GM19035 (cell line): ENCODE measurements around the gene TIMM21.

Experiments used
- ATAC-seq: cut with Tn5 transposase; IDR thresholded peaks from one replicate; pipeline ENCODE4 v1.9.1; 2021; ENCODE audit not compliant: unreplicated experiment

Gene TIMM21, protein sequence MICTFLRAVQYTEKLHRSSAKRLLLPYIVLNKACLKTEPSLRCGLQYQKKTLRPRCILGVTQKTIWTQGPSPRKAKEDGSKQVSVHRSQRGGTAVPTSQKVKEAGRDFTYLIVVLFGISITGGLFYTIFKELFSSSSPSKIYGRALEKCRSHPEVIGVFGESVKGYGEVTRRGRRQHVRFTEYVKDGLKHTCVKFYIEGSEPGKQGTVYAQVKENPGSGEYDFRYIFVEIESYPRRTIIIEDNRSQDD

DNA sequence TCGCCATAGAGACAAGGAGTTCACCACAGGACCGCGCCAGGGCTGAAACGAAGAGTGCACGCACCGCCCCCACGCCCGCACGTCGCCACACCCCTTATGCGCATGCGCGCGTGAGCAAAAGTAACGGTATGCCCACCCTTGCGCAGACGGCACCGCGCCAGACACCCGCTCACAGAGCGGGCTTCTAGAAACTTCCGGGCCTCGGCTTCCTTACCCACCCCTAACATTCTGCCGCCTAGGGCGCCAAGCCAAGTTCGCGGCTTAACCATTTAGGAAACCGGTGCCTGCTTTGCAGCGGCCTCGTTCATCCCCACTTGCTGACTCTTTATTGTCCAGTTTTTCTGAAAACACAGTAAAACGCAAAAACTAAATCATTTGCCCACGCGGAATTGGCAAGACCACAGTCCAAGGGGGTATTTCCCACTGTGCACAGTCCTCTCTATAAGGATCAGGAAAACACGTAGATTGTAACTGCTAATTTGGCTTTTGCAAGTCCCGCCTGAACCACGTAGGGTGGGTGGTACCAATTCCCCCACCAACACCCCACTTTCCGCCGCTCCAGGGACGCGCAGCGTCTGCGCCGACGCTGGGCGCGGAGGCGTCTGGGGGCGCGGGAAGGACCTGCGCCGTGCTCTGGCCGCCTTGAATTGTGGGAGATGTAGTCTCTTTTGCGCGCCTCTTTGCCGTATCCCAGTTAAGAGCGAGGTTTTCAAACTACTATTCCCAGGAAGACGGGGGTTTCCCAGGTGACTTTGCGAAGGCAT, at the start of gene TIMM21, which contains the start of gene FBXO15:
Gene TIMM21, plus strand, starts transcription at position 745 of the 764 bp plus-strand sequence. CDS start 286 bp downstream, outside the sequence.
Gene FBXO15, minus strand, starts transcription at position 56 of the 764 bp plus-strand sequence. Its CDS starts 49 bp downstream, at position 7.
- peak; percentile 86 for ATAC-seq

GRCh38 chr18:74108460-74108859, 39.9 kb upstream of the TIMM21 start:
- ATAC-seq = no peak

GRCh38 chr18:74110149-74110548, 38.2 kb upstream of the TIMM21 start:
- ATAC-seq = no peak

DNA sequence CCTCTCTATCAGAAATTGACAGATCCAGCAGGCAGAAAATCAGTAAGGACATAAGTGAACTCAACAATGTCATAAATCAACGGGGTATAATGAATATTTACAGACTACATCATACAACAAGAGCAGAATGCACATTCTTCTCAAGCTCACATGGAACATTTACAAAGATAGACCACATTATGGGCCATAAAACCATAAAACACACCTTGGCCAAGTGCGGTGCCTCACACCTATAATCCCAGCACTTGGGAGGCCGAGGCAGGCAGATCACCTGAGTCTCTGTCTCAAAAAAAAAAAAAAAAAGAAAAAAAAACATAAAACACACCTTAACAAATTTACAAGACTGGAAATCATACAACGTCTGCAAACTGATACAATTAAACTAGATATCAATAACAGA, 37.3 kb upstream of the TIMM21 start:
- no peak for ATAC-seq

DNA sequence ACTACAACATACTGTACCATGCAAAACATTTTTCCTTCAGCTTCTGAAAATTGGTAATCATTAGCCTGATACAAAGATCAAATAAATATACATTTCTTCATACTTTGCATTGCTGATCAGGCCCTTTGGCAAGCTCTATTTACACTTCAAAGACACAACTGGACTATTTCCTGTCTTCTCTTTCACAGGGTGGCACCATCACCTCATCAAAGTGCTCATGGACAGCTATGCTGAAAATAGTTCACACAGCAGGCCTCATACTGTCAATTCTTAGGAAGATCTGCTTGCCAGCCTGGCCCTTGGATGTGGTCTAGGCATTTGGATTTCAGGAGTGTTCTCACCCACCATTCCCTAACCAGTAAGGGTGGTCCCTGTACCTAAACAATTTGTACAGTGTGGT, 34.6 kb upstream of the TIMM21 start:
- no peak for ATAC-seq

DNA sequence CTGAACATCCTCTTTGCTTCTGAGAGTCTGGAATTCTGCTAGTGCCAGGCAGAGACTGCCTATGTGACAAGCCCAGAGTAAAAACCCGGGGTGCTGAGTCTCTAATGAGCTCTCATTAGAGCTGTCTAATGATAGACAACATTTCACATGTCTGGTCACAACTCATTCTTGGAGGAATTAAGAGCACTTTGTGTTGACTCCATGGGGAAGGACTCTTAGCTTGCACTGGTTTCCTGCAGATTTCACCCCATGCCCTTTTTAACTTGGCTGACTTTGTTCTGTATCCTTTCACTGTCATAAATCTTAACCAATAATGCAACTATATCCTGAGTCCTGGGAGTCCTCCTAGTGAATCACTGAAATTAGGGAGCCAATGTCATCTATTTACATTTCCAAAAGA, 34.2 kb upstream of the TIMM21 start:
- no peak for ATAC-seq

GRCh38 chr18:74115046-74115445, 33.3 kb upstream of the TIMM21 start:
- ATAC-seq = no peak

DNA sequence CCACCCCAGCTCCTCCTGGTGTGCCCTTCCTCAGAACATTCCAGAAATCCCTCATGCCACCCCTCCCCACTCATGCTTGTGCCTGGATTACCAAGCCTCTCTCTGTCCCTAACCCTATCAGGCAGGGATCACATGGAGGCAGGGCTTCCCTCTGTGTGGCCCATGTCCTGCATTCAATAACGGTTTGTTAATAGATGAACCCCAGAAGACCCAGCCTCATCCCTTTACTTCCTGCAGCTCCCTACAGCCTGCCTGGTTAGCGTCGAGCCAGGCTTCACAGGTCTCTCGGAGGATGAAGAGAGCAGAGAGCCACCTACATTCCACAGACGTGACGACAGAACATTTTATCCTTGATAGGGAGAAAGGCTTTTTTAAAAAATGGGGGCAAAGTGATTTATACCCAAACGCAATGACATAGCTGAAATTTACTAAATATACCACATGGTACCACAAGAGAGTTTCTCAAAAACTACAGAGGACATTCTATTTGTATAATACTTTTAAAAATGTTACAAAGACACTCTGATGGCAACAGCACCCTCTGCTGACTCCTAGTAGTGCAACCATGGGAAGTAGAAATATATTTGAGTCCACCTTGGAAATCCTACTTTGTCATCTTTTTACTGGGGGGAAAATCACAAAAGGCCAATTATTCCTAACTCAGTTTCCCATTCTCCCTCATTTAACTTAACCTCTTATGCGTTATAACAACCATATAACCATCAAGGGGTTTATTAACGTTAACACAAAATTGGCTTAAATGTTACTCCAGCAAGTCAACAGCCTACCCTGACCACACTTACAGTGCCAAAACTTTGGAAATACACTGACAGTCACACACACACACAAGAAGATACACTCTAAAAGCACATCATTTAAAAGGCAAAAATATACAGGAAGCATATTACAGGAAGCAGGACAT, 31.4 kb upstream of the TIMM21 start:
- no peak for ATAC-seq

DNA sequence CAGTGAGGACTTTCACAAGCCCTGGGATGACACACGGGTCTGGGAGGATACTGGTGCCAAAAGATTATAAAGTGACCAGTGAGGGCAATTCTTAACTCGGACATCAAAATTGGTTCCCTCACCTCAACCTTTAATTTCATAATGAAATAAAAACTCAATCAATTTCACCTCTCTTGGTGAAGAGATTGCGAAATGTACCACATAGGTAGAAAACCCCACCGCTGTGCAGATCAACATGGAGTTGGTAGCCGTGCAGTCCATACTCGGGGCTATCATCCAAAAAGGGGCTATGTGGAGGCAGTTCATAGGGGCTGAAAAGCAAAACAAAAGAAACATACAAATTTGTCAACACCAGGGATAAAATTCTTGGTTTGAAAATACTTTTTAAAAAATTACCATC, 25.1 kb upstream of the TIMM21 start:
- no peak for ATAC-seq

- no peak for ATAC-seq
Observed at GRCh38 chr18:74124642-74125041, 23.7 kb upstream of the TIMM21 start.

DNA sequence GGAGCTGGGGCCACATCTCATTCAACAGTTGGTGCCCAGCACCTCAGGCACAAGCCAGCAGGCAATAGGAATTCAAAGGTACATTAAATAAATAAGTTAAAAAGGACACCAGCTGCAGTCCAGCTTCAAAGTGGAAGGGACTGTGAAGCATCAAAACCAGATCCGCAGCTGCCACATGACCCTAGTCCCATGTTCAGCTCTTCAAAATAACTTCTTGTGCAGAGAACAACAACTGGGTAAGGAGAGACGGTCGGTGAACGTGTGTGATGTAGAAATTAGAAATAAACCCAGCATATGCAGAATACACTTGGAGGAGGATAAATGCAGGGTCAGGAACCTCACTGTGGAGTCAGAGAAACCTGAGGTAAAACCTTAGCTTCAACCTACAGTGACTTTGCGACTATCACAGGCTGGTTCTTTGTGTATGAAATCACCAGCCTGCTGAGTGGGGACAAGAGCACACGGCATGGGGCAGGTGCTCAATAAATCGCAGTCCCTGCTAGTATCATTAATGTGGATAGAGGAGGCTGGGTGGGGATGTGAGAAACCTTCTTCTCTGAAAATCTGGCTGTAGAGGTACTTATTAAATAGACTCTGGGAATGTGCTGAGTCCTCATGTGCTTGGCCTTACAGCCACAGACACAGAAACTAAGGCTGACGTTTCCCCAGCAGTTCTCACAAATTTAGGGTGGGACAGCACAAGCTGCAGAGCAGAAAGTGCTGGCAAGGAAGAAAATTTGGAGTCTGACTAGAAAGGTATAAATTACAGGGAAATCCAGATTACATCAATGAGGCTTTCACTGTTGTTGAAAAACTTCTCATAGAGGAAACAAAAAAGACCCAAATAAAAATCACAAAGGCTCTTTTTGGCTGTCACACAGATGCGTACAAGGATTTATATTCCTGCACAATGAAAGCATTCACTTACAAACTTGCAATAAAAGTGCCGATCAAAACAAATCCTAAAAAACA, 21.4 kb upstream of the TIMM21 start:
- no peak for ATAC-seq

DNA sequence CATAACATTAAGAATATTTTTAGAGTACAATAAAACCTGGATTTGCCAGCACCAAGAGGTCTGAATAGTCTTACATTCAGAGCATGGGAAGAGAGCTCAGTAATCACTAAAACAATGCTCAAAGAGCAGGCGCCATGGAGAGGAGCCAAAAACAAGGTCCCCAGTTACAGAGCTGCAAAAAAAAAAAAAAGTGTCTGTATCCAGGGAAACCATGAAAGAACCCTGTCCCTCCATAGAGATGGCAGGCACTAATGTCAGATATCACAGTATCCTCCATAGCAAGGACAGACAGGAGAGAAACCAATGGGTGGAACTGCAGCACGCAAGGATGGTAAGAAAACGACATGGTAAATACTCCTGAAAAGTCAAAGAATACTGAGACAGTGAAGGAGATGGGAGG, 20.2 kb upstream of the TIMM21 start:
- no peak for ATAC-seq

GRCh38 chr18:74131124-74131523, 17.2 kb upstream of the TIMM21 start:
- no peak for ATAC-seq

DNA sequence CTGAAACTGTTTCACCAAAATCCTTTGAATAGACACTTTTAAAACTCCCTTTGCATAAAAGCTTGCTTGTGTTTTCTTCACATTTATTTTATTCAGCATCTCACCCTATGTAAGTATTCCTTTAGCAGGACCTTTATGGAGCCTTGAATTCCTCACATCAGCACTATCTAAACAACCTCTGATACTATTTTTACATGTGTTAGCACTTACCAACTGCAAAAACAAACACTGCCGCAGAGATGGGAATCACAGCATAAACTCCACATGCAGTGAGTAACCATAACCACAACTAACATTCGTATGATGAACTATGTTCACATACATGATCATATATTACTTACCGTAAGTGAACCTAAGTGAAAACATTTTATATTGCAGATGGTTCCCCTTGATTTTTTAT, 16.1 kb upstream of the TIMM21 start:
- ATAC-seq = no peak

GRCh38 chr18:74137920-74138538, 10.3 kb upstream of the TIMM21 start:
- ATAC-seq = no peak

DNA sequence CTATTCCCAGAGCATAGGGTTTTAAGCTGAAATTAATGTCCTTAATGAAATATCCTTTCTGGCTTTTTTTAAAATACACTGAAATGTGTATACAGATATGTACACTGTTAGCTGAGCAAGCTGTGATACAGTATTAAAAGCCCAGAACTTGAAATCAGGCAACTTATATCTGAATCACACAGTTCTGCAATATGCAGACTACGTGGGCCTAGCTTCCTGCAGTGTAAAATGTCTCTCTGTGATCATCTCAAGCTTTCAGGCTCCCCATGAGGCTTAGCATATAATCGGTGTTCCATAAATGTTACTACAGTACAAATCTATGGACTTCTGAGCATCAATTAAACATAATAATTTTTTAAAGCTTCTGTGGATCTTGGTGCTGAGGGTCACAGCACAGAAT, 8.9 kb upstream of the TIMM21 start:
- ATAC-seq = no peak

GRCh38 chr18:74139888-74140287, 8.4 kb upstream of the TIMM21 start:
- ATAC-seq = no peak

GRCh38 chr18:74140582-74140981, 7.7 kb upstream of the TIMM21 start:
- no peak for ATAC-seq

DNA sequence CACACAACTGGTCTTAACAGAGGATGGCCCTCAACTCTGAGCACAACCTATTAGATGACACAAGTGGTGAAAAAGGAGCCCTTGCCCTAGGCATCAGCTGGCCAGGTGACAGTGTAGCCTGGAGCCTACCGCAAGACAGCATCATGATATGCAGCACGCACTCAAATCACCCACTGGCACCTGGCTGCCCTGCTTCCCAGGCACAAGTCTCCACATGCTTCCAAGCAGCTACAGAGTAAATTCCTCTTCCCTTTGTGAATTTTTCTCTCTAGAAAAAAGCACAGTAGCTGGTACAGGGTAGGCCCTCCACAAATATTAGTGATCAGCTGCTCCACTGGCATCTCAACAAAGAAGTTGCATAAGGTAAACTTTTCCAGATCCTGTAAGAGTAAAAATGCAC, 6.7 kb upstream of the TIMM21 start:
- ATAC-seq = no peak

GRCh38 chr18:74142252-74142651, 6.1 kb upstream of the TIMM21 start:
- no peak for ATAC-seq
